GM10248 (cell line): ENCODE results near the gene CFAP161.
"Not testable (repeated sequence)": the region's sequence is repeated elsewhere in the genome, so short reads cannot be mapped to it uniquely, and the experiment has no call there.

Experiments used
- CTCF ChIA-PET: fragments of 300-600 bp; sonication (Branson Sonifier 250); formaldehyde crosslinking; extraction: SDS; loops from one replicate; lab custom pipeline; 2021; ENCODE audit warnings: antibody characterized with exemption; lab: Yijun Ruan, JAX
- POLR2A ChIA-PET: fragments of 350-650 bp; sonication (Branson Sonifier 250); formaldehyde crosslinking; extraction: SDS; loops from one replicate; lab custom pipeline; 2020; ENCODE audit warnings: antibody characterized with exemption; lab: Yijun Ruan, JAX
- DNase-seq: peaks from one replicate; pipeline ENCODE4 v3.0.0; 2012; ENCODE audit errors: extremely low spot score
- CTCF ChIP-seq: IDR thresholded peaks from 2 replicates; pipeline ENCODE4 v1.5.1; 2012; ENCODE audit warnings: mild to moderate bottlenecking, low read depth; ENCODE audit errors: extremely low read depth, missing control alignments, control extremely low read depth

Gene CFAP161

GRCh38 chr15:81152799-81153198 is 18.7 kb downstream of the CFAP161 start:
- ChIA-PET CTCF (interaction anchor here (1.1 to 15.0 kb wide), 4 partner anchors 23 to 184 kb away, joined by 3 to 215 read pairs (median 4); no protein-coding TSS in a partner anchor), POLR2A (no interaction called here)
- no peak for DNase-seq
- no peak for TF ChIP-seq CTCF

GRCh38 chr15:81155375-81156218 is 21.5 kb downstream of the CFAP161 start:
- ChIA-PET POLR2A (no interaction called here), CTCF (interaction anchor here (0.7 to 15.0 kb wide), 20 partner anchors 9 to 243 kb away, joined by 3 to 215 read pairs (median 4); no protein-coding TSS in a partner anchor)
- TF ChIP-seq CTCF = peak; percentile 60
- DNase-seq = peak; percentile 41

- ChIA-PET POLR2A (no interaction called here), CTCF (interaction anchor here (0.7 to 15.0 kb wide), 19 partner anchors 8 to 243 kb away, joined by 3 to 215 read pairs (median 4); no protein-coding TSS in a partner anchor)
- TF ChIP-seq CTCF = no peak
- no peak for DNase-seq
Measured at GRCh38 chr15:81156324-81156723, 22.3 kb downstream of the CFAP161 start.

GRCh38 chr15:81157195-81157938 is 23.3 kb downstream of the CFAP161 start:
- TF ChIP-seq CTCF = no peak
- ChIA-PET POLR2A (no interaction called here), CTCF (interaction anchor here (2.3 to 15.0 kb wide), 4 partner anchors 11 to 117 kb away, joined by 9 to 215 read pairs (median 16); no protein-coding TSS in a partner anchor)
- no peak for DNase-seq

- ChIA-PET CTCF (interaction anchor here (15.0 kb wide), 1 partner anchor 109 kb away, joined by 215 read pairs; no protein-coding TSS in a partner anchor), POLR2A (no interaction called here)
- TF ChIP-seq CTCF = no peak
- DNase-seq = no peak
Measured at GRCh38 chr15:81157939-81158223, 23.8 kb downstream of the CFAP161 start.

GRCh38 chr15:81158561-81158960 is 24.5 kb downstream of the CFAP161 start:
- CTCF ChIA-PET = interaction anchor here (2.3 to 15.0 kb wide), 2 partner anchors 10 to 109 kb away, joined by 7 to 215 read pairs; no protein-coding TSS in a partner anchor
- POLR2A ChIA-PET, DNase-seq: not testable (repeated sequence)
